ENCODE measurements around the gene TTC27.
A peak's percentile ranks its signal among the peaks of the same experiment; 100 is the strongest.

Gene TTC27

GRCh38 chr2:32671885-32672533 lies 44.2 kb downstream of the TTC27 start:
- DNase-seq (ENCODE audit: low read depth) = no peak

- peak; percentile 21 for DNase-seq (ENCODE audit: low read depth)
Measured at GRCh38 chr2:32678825-32679224, 51.0 kb downstream of the TTC27 start.

GRCh38 chr2:32680942-32681341 lies 53.1 kb downstream of the TTC27 start:
- no peak for DNase-seq (ENCODE audit: low read depth)

- no peak for DNase-seq (ENCODE audit: low read depth)
Measured at GRCh38 chr2:32683520-32684086, 55.8 kb downstream of the TTC27 start.

- peak; percentile 37 for DNase-seq (ENCODE audit: low read depth)
Measured at GRCh38 chr2:32688541-32688940, 60.7 kb downstream of the TTC27 start.

- no peak for DNase-seq (ENCODE audit: low read depth)
Measured at GRCh38 chr2:32691678-32692077, 63.8 kb downstream of the TTC27 start.

GRCh38 chr2:32696439-32696838 lies 68.6 kb downstream of the TTC27 start:
- DNase-seq (ENCODE audit: low read depth) = no peak

GRCh38 chr2:32697156-32697555 lies 69.3 kb downstream of the TTC27 start:
- DNase-seq (ENCODE audit: low read depth) = peak; percentile 70

GRCh38 chr2:32699151-32699550 lies 71.3 kb downstream of the TTC27 start:
- DNase-seq (ENCODE audit: low read depth) = no peak

GRCh38 chr2:32701806-32702205 lies 74.0 kb downstream of the TTC27 start:
- no peak for DNase-seq (ENCODE audit: low read depth)

- no peak for DNase-seq (ENCODE audit: low read depth)
Measured at GRCh38 chr2:32702303-32703064, 74.6 kb downstream of the TTC27 start.

GRCh38 chr2:32706815-32707579 lies 79.1 kb downstream of the TTC27 start:
- DNase-seq (ENCODE audit: low read depth) = no peak

GRCh38 chr2:32711219-32711618 lies 83.4 kb downstream of the TTC27 start:
- DNase-seq (ENCODE audit: low read depth) = peak; percentile 81

- DNase-seq (ENCODE audit: low read depth) = no peak
Measured at GRCh38 chr2:32711908-32712501, 84.2 kb downstream of the TTC27 start.

GRCh38 chr2:32712870-32713269 lies 85.0 kb downstream of the TTC27 start:
- DNase-seq (ENCODE audit: low read depth) = no peak

GRCh38 chr2:32714521-32714920 lies 86.7 kb downstream of the TTC27 start:
- DNase-seq (ENCODE audit: low read depth) = no peak

GRCh38 chr2:32715391-32715841 lies 87.6 kb downstream of the TTC27 start:
- DNase-seq (ENCODE audit: low read depth) = no peak

- peak; percentile 9 for DNase-seq (ENCODE audit: low read depth)
Measured at GRCh38 chr2:32715981-32716380, 88.1 kb downstream of the TTC27 start.

- DNase-seq (ENCODE audit: low read depth) = no peak
Measured at GRCh38 chr2:32716598-32716997, 88.7 kb downstream of the TTC27 start.

GRCh38 chr2:32718752-32719151 lies 90.9 kb downstream of the TTC27 start:
- DNase-seq (ENCODE audit: low read depth) = no peak

- no peak for DNase-seq (ENCODE audit: low read depth)
Measured at GRCh38 chr2:32719430-32719829, 91.6 kb downstream of the TTC27 start.
